Keratinocyte (primary cell): ENCODE results near the gene ELAVL3. TPM values are rescaled to one million over a fixed set of nuclear protein-coding genes. Genes with fewer than 3 reads are reported as not detected.
A peak's percentile ranks its signal among the peaks of the same experiment; 100 is the strongest.
"Not testable (repeated sequence)": the region's sequence is repeated elsewhere in the genome, so short reads cannot be mapped to it uniquely, and the experiment has no call there.

Experiments used
- DNase-seq: peaks from one replicate; pipeline ENCODE4 v3.0.0-alpha.2; 2011; ENCODE audit warnings: low read depth, missing footprints, low spot score
- FAIRE-seq: peaks from 2 replicates; lab custom pipeline; 2011; peaks lifted over from hg19 to GRCh38; lab: Jason Lieb, UNC
- H2AFZ ChIP-seq: 2 replicates; pipeline ENCODE4 v1.6.0; 2012; ENCODE audit warnings: low read length, control low read depth, inconsistent platforms; ENCODE audit not compliant: control insufficient read depth
- H3K27ac ChIP-seq: 2 replicates; pipeline ENCODE4 v1.5.1; 2011; ENCODE audit warnings: low read length; ENCODE audit not compliant: control insufficient read depth, insufficient read depth
- H3K27me3 ChIP-seq: 3 replicates; pipeline ENCODE4 v1.6.0; 2011; ENCODE audit warnings: low read length; ENCODE audit not compliant: control insufficient read depth, insufficient read depth; ENCODE audit errors: extremely low read depth
- H3K36me3 ChIP-seq, 2 experiments: 2 replicates in 1 of 2; 3 replicates in 1 of 2; pipeline ENCODE4 v1.5.1; 2011; ENCODE audit warnings: low read length in 2 of 2, mild to moderate bottlenecking in 1 of 2; ENCODE audit not compliant: control insufficient read depth in 2 of 2, insufficient read depth in 2 of 2; ENCODE audit errors: extremely low read depth in 1 of 2
- H3K4me1 ChIP-seq: 3 replicates; pipeline ENCODE4 v1.5.1; 2011; ENCODE audit warnings: low read length; ENCODE audit not compliant: control insufficient read depth, insufficient read depth; ENCODE audit errors: extremely low read depth
- H3K4me2 ChIP-seq: 3 replicates; pipeline ENCODE4 v1.6.0; 2011; ENCODE audit warnings: low read depth, low read length; ENCODE audit not compliant: control insufficient read depth, insufficient read depth; ENCODE audit errors: extremely low read depth
- H3K4me3 ChIP-seq, 3 experiments: fragments of 200-600 bp in 1 of 3; sonication (generic) in 1 of 3; 2 replicates in 2 of 3; 3 replicates in 1 of 3; pipeline ENCODE4 v1.5.1; 2011 to 2016; ENCODE audit warnings: low read length in 3 of 3, mild to moderate bottlenecking in 3 of 3, control low read depth in 2 of 3, inconsistent platforms in 1 of 3, low read depth in 1 of 3, mixed read lengths in 1 of 3, mixed run types in 1 of 3, moderate library complexity in 1 of 3; ENCODE audit not compliant: control insufficient read depth in 2 of 3, insufficient read depth in 2 of 3; ENCODE audit errors: extremely low read depth in 1 of 3
- H3K79me2 ChIP-seq: 2 replicates; pipeline ENCODE4 v1.6.0; 2012; ENCODE audit warnings: low read length; ENCODE audit not compliant: control insufficient read depth, insufficient read depth
- H3K9ac ChIP-seq: 3 replicates; pipeline ENCODE4 v1.6.0; 2011; ENCODE audit warnings: low read length; ENCODE audit not compliant: control insufficient read depth, insufficient read depth; ENCODE audit errors: extremely low read depth
- H3K9me1 ChIP-seq: 3 replicates; pipeline ENCODE4 v1.6.0; 2011; ENCODE audit warnings: low read length; ENCODE audit not compliant: control insufficient read depth, insufficient read depth; ENCODE audit errors: extremely low read depth
- H3K9me3 ChIP-seq: 2 replicates; pipeline ENCODE4 v1.5.1; 2012; ENCODE audit warnings: low read depth, low read length; ENCODE audit not compliant: control insufficient read depth
- H4K20me1 ChIP-seq: 3 replicates; pipeline ENCODE4 v1.6.0; 2011; ENCODE audit warnings: low read length; ENCODE audit not compliant: control insufficient read depth, insufficient read depth; ENCODE audit errors: extremely low read depth
- EZH2 ChIP-seq: IDR thresholded peaks from one replicate; pipeline ENCODE4 v1.6.1; 2012; ENCODE audit warnings: inconsistent platforms, mild to moderate bottlenecking, low read length, moderate library complexity
- dilution Hi-C: fragments of 300-500 bp; cut with MboI; formaldehyde crosslinking; loops from one replicate; pipeline ENCODE4 v1.7.0; 2020; ENCODE audit warnings: low sequenced_read_pairs; ENCODE audit not compliant: extremely low pct_ligation_motif_present
- polyA plus RNA-seq, 5 experiments: library from polyadenylated mRNA; depleted of rRNA in 3 of 5; stranded (reverse) in 3 of 5; stranded (forward) in 1 of 5; unstranded in 1 of 5; fragments of >200 nt; gene quantifications; 1 replicate in 1 of 5; 2 replicates in 3 of 5; 3 replicates in 1 of 5; pipeline versions ENCODE4 v1.2.1 to v1.2.3, GENCODE V29; 2011 to 2012; ENCODE audit warnings: missing spikeins in 2 of 5, low read depth in 1 of 5, low replicate concordance in 1 of 5
- TF ChIP-seq, protein P1 (sequence below), 3 experiments: IDR thresholded peaks in 1 of 3; conservative IDR thresholded peaks in 1 of 3; optimal IDR thresholded peaks in 1 of 3; 2 replicates in 2 of 3; 3 replicates in 1 of 3; pipeline versions ENCODE3 to v1.5.1; 2011; ENCODE audit warnings: low read length in 3 of 3, mild to moderate bottlenecking in 3 of 3, moderate library complexity in 2 of 3, control low read depth in 1 of 3, inconsistent platforms in 1 of 3; ENCODE audit not compliant: insufficient read depth in 2 of 3; ENCODE audit errors: extremely low read depth in 1 of 3

Gene ELAVL3
- polyA plus RNA-seq, 1 donor (not counting 4 experiments of a cell fraction or from before 2014, with no cell fraction given) = not detected

DNA sequence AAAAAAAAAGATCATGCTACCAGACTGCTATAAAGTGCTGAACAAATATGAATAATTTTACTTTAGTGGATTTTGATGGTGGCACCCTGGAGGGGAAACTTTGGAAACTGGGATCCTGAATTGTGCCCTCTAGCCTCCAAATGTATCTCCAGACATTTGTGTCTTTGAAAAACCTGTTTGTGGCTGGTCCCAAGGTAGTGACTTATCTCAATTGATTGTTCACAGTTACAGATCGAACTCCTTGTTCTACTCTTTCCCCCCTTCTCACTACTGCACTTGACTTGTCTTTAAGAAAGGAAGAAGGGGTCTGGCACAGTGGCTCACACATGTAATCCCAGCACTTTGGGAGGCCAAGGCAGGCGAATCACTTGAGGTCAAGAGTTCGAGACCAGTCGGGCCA lies 72.3 kb downstream of the ELAVL3 start:
- no peaks in the 10 kb centered on the region for H3K79me2 ChIP-seq
- no peaks in the 10 kb centered on the region for H3K9me1 ChIP-seq
- no peak overlapping the region for H3K27ac ChIP-seq
- H3K27me3 ChIP-seq = no peaks in the 10 kb centered on the region
- dilution Hi-C loops = no loop called here
- no peak overlapping the region for H3K4me3 ChIP-seq
- H3K9ac ChIP-seq = no peak overlapping the region
- TF ChIP-seq EZH2 = no peak
- TF ChIP-seq, protein P1, sequence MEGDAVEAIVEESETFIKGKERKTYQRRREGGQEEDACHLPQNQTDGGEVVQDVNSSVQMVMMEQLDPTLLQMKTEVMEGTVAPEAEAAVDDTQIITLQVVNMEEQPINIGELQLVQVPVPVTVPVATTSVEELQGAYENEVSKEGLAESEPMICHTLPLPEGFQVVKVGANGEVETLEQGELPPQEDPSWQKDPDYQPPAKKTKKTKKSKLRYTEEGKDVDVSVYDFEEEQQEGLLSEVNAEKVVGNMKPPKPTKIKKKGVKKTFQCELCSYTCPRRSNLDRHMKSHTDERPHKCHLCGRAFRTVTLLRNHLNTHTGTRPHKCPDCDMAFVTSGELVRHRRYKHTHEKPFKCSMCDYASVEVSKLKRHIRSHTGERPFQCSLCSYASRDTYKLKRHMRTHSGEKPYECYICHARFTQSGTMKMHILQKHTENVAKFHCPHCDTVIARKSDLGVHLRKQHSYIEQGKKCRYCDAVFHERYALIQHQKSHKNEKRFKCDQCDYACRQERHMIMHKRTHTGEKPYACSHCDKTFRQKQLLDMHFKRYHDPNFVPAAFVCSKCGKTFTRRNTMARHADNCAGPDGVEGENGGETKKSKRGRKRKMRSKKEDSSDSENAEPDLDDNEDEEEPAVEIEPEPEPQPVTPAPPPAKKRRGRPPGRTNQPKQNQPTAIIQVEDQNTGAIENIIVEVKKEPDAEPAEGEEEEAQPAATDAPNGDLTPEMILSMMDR (optimal IDR thresholded peaks at IDR 0.05 in 1 of 3, IDR thresholded peaks at IDR 0.05 in 1 of 3, conservative IDR thresholded peaks at IDR 0.05 in 1 of 3; ENCODE audit: extremely low read depth in 1 of 3, insufficient read depth in 2 of 3, low read length in 3 of 3) = no peak
- no peaks in the 10 kb centered on the region for H4K20me1 ChIP-seq
- no peak overlapping the region for H2AFZ ChIP-seq
- no peaks in the 10 kb centered on the region for H3K9me3 ChIP-seq
- no peaks in the 10 kb centered on the region for H3K4me1 ChIP-seq
- no peaks in the 10 kb centered on the region for H3K36me3 ChIP-seq
- DNase-seq (no peak), FAIRE-seq (no peak)
- H3K4me2 ChIP-seq = no peak overlapping the region

DNA sequence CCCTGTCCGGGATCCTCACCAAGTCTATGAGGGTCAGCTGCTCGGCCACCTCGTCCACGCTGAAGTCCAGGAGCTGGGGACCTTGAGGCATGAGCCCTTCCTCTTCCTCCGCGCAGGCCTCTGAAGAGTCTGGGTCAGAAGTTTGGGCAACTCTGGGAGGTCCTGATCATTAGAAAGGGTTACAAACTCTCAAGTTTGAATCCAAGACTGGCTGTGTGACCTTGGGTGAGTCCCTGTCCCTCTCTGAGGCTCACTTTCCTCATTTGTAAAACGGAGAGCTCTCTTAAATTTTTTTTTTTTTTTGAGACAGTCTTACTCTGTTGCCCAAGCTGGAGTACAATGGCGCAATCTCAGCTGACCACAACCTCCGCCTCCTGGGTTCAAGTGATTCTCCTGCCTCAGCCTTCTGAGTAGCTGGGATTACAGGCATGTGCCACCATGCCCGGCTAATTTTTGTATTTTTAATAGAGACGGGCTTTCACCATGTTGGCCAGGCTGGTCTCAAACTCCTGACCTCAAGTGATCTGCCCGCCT lies 74.1 kb downstream of the ELAVL3 start:
- H3K4me3 ChIP-seq, dilution Hi-C loops: not testable (repeated sequence)

More for the DNA sequence above, 74.1 kb downstream of the ELAVL3 start:
- H3K27me3 ChIP-seq, H3K9ac ChIP-seq, H3K79me2 ChIP-seq, H3K9me3 ChIP-seq, FAIRE-seq, H3K4me1 ChIP-seq, H3K9me1 ChIP-seq, H2AFZ ChIP-seq, DNase-seq, H3K27ac ChIP-seq, H3K36me3 ChIP-seq, H4K20me1 ChIP-seq: not testable (repeated sequence)
- H3K4me2 ChIP-seq = peak overlapping the region; percentile 27
